HepG2 (cell line): ENCODE measurements around the gene AGT. TPM values are rescaled to one million over a fixed set of nuclear protein-coding genes. Genes with fewer than 3 reads are reported as not detected.
A peak's percentile ranks its signal among the peaks of the same experiment; 100 is the strongest.

Experiments
- ATAC-seq: fragments of 200-7000 bp; cut with Tn5 transposase; 3 replicates; pipeline ENCODE4 v1.9.1; 2020; ENCODE audit warnings: mild to moderate bottlenecking, moderate library complexity
- BruUV-seq: library from RNA; stranded (reverse); fragments of 400-500 nt; replicated peaks from 2 replicates; lab custom pipeline; 2021; lab: Mats Ljungman, UMichigan
- CTCF ChIA-PET: fragments of 300-600 bp; formaldehyde crosslinking; extraction: SDS; loops from one replicate; lab custom pipeline; 2021; ENCODE audit warnings: low total read pairs, inconsistent platforms, low intra/inter-chr PET ratio; lab: Yijun Ruan, JAX
- POLR2A ChIA-PET: fragments of 350-600 bp; sonication (Branson Sonifier 250); formaldehyde crosslinking; loops from one replicate; lab custom pipeline; 2020; ENCODE audit warnings: antibody characterized with exemption, inconsistent platforms; lab: Yijun Ruan, JAX
- DNase-seq: peaks from one replicate; pipeline ENCODE4 v3.0.0-alpha.2; 2015; ENCODE audit warnings: low spot score
- FAIRE-seq: peaks from 3 replicates; lab custom pipeline; 2011; peaks lifted over from hg19 to GRCh38; lab: Jason Lieb, UNC
- H2AFZ ChIP-seq: one replicate; pipeline ENCODE4 v1.6.1; 2011; ENCODE audit warnings: low read length, inconsistent platforms
- H3K27ac ChIP-seq: fragments of 300-600 bp; 3 replicates; pipeline ENCODE4 v1.8.0; 2011; ENCODE audit warnings: mixed run types, mild to moderate bottlenecking, mixed read lengths, low read length, inconsistent platforms; ENCODE audit not compliant: insufficient read depth; ENCODE audit errors: extremely low read length
- H3K27me3 ChIP-seq, 2 experiments: fragments of 200-600 bp in 1 of 2; 2 replicates in 1 of 2; 3 replicates in 1 of 2; pipeline versions ENCODE4 v1.6.0 to v1.8.0; 2011; ENCODE audit warnings: low read length in 2 of 2, mild to moderate bottlenecking in 2 of 2, moderate library complexity in 2 of 2, inconsistent platforms in 1 of 2; ENCODE audit not compliant: insufficient read depth in 2 of 2, control insufficient read depth in 1 of 2
- H3K36me3 ChIP-seq, 2 experiments: fragments of 200-600 bp in 1 of 2; replicated peaks in 1 of 2; 2 replicates in 1 of 2; 3 replicates in 1 of 2; pipeline versions ENCODE4 v1.5.1 to v1.8.0; 2011; ENCODE audit warnings: low read length in 2 of 2, inconsistent platforms in 1 of 2; ENCODE audit not compliant: insufficient read depth in 2 of 2, control insufficient read depth in 1 of 2
- H3K4me1 ChIP-seq: 2 replicates; pipeline ENCODE4 v1.5.1; 2012; ENCODE audit warnings: low read length, inconsistent platforms; ENCODE audit not compliant: insufficient read depth
- H3K4me2 ChIP-seq: 2 replicates; pipeline ENCODE4 v1.6.0; 2011; ENCODE audit warnings: low read depth, low read length, inconsistent platforms
- H3K4me3 ChIP-seq, 3 experiments: fragments of 200-600 bp in 1 of 3; sonication (generic), shearing (Covaris generic) in 1 of 3; replicated peaks in 1 of 3; 2 replicates each; pipeline ENCODE4 v1.5.1; 2011 to 2016; ENCODE audit warnings: low read length in 3 of 3, inconsistent platforms in 2 of 3, low read depth in 2 of 3, mild to moderate bottlenecking in 2 of 3, control low read depth in 1 of 3, mixed read lengths in 1 of 3; ENCODE audit not compliant: insufficient read depth in 1 of 3
- H3K79me2 ChIP-seq: one replicate; pipeline ENCODE4 v1.6.1; 2011; ENCODE audit warnings: low read length, inconsistent platforms; ENCODE audit not compliant: insufficient read depth
- H3K9ac ChIP-seq: 2 replicates; pipeline ENCODE4 v1.6.0; 2011; ENCODE audit warnings: mild to moderate bottlenecking, low read depth, low read length, inconsistent platforms; ENCODE audit not compliant: insufficient read depth
- H3K9me3 ChIP-seq: 2 replicates; pipeline ENCODE4 v1.5.1; 2012; ENCODE audit warnings: mild to moderate bottlenecking, low read length
- H4K20me1 ChIP-seq: 2 replicates; pipeline ENCODE4 v1.6.0; 2011; ENCODE audit warnings: inconsistent platforms, mild to moderate bottlenecking, low read length, moderate library complexity; ENCODE audit not compliant: insufficient read depth
- AGO2 ChIP-seq: fragments of 200-400 bp; formaldehyde crosslinking; optimal IDR thresholded peaks from 2 replicates; pipeline ENCODE3; 2017; ENCODE audit warnings: mild to moderate bottlenecking, low read depth, low read length, moderate library complexity
- CHCHD3 ChIP-seq: sonication (generic); formaldehyde crosslinking; IDR thresholded peaks from 2 replicates; pipeline ENCODE4 v1.8.0; 2022; ENCODE audit warnings: mild to moderate bottlenecking, missing genetic modification reagents, moderate library complexity
- PAF1 ChIP-seq: IDR thresholded peaks from 2 replicates; pipeline ENCODE4 v1.6.1; 2016; ENCODE audit warnings: missing genetic modification reagents, missing compliant biosample characterization
- ZNF407 ChIP-seq: sonication (generic); formaldehyde crosslinking; IDR thresholded peaks from one replicate; pipeline ENCODE4 v1.5.1; 2020; ENCODE audit warnings: mild to moderate bottlenecking, missing genetic modification reagents; ENCODE audit errors: not compliant biosample characterization
- WGBS: methylation state at CpG from one replicate; pipeline ENCODE4 v1.1.6; 2017; ENCODE audit warnings: low lambda C conversion rate; 5-methylcytosine and 5-hydroxymethylcytosine counted together
- in situ Hi-C: cut with HindIII; loops from 2 replicates; pipeline ENCODE4 v1.10.0; 2017; ENCODE audit warnings: low pct_unique_long_range_greater_than_20kb; ENCODE audit not compliant: extremely low pct_ligation_motif_present
- intact Hi-C: fragments of 100-400 bp; cut with micrococcal nuclease; formaldehyde crosslinking; loops from one replicate; pipeline ENCODE4 v1.10.0; 2022; ENCODE audit not compliant: unreplicated experiment
- polyA plus RNA-seq, 8 experiments: library from polyadenylated mRNA; depleted of rRNA in 3 of 8; stranded (reverse) in 7 of 8; unstranded in 1 of 8; fragments of >200 nt; fragmentation: Illumina TruSeq in 4 of 8; extraction: Trizol in 4 of 8; gene quantifications; 2 replicates each; pipeline versions ENCODE4 v1.2.1 to v1.2.3, GENCODE V29; 2011 to 2016; ENCODE audit warnings: low read depth in 4 of 8, missing spikeins in 1 of 8, mixed read lengths in 1 of 8; ENCODE audit not compliant: insufficient read depth in 1 of 8
- total RNA-seq, 5 experiments: library from RNA; depleted of rRNA; stranded (reverse); fragments of >200 nt; fragmentation: Illumina TruSeq; extraction: Trizol; gene quantifications; 2 replicates each; pipeline ENCODE4 v1.2.3, GENCODE V29; 2016; ENCODE audit warnings: low read depth in 1 of 5

The AGT gene
- total and polyA plus RNA-seq, 2 of the 13 experiments (the other 11 are each of a cell fraction or from before 2014, with no cell fraction given): 892 to 2,071 TPM

- in situ Hi-C loops (no loop called here), intact Hi-C loops (loop anchor here (1.0 kb wide), 1 partner anchor 66 kb away; the partner anchor contains the start of gene COG2)
- H3K79me2 ChIP-seq: peaks cover 77% of the 10 kb centered on the region
- H3K4me2 ChIP-seq: peak overlapping the region; percentile 97
- H3K27me3 ChIP-seq: no peaks in the 10 kb centered on the region; a peak in 1 of 5 replicates
- H3K9me3 ChIP-seq: no peaks in the 10 kb centered on the region
- ChIA-PET POLR2A (interaction anchor here (0.8 to 7.7 kb wide), 11 partner anchors 21 to 70 kb away, joined by 3 to 84 read pairs (median 4); partner anchors contain the start of gene COG2), CTCF (no interaction called here)
- H4K20me1 ChIP-seq: peaks cover 98% of the 10 kb centered on the region
- WGBS: 43% methylated on average over 19 of the region's 22 CpGs
- peaks cover 93% of the 10 kb centered on the region for H3K4me1 ChIP-seq
- H3K27ac ChIP-seq: peak overlapping the region; percentile 93
- H3K9ac ChIP-seq: peak overlapping the region; percentile 56
- H3K4me3 ChIP-seq: peak overlapping the region; percentile 31 to 92 (median 41)
- peaks cover 33 to 63% of the 10 kb centered on the region in 2 experiments for H3K36me3 ChIP-seq
- DNase-seq: no peak
- ATAC-seq: peak; percentile 5
- FAIRE-seq: no peak
- no peak overlapping the region for H2AFZ ChIP-seq
- BruUV-seq: no TSS peak
- TF ChIP-seq PAF1 (CRISPR knock-in tag) (peak; percentile 44; the same call in 1 of the 2 replicates), CHCHD3 (CRISPR knock-in tag) (0 out of 2 replicates have a peak, but pooled peaks have one; percentile 24), ZNF407 (CRISPR knock-in tag) (peak; percentile 12), AGO2 (peak; percentile 13)
Observed at GRCh38 chr1:230707732-230708630, 5.9 kb downstream of the AGT start.
